Progenitor cell of endocrine pancreas (in vitro differentiated cells): ENCODE measurements around the gene ORM2. TPM values are rescaled to one million over a fixed set of nuclear protein-coding genes. Genes with fewer than 3 reads are reported as not detected.
A peak's percentile ranks its signal among the peaks of the same experiment; 100 is the strongest.
"Not testable (repeated sequence)": the region's sequence is repeated elsewhere in the genome, so short reads cannot be mapped to it uniquely, and the experiment has no call there.

Source experiments
- DNase-seq: peaks from one replicate; pipeline ENCODE4 v3.0.0; 2021; ENCODE audit warnings: low spot score; ENCODE audit not compliant: unreplicated experiment
- H3K27ac Mint-ChIP-seq: 2 replicates; pipeline ENCODE4 v1.8.0; 2021; ENCODE audit warnings: mild to moderate bottlenecking, moderate library complexity, mixed read lengths
- H3K27me3 Mint-ChIP-seq: 2 replicates; pipeline ENCODE4 v1.8.0; 2021; ENCODE audit warnings: mixed read lengths
- H3K36me3 Mint-ChIP-seq: 2 replicates; pipeline ENCODE4 v1.8.0; 2022; ENCODE audit warnings: mixed read lengths; ENCODE audit not compliant: insufficient read depth
- H3K4me1 Mint-ChIP-seq: 2 replicates; pipeline ENCODE4 v1.8.0; 2021; ENCODE audit warnings: low read depth, mixed read lengths
- H3K4me3 Mint-ChIP-seq: 2 replicates; pipeline ENCODE4 v1.8.0; 2021; ENCODE audit warnings: low read depth, mild to moderate bottlenecking, moderate library complexity, mixed read lengths
- H3K9me3 Mint-ChIP-seq: 2 replicates; pipeline ENCODE4 v1.8.0; 2021; ENCODE audit warnings: low read depth, mixed read lengths
- CTCF ChIP-seq: fragments of 200-600 bp; sonication (generic); IDR thresholded peaks from one replicate; pipeline ENCODE4 v1.5.0; 2021; ENCODE audit warnings: antibody characterized with exemption, mild to moderate bottlenecking; ENCODE audit not compliant: unreplicated experiment
- total RNA-seq: library from RNA; stranded (reverse); gene quantifications from 2 replicates; pipeline ENCODE4 v1.2.1, GENCODE V29; 2021

ORM2 gene
- total RNA-seq, 1 donor from 2014 or later = 5.4 TPM

- Mint-ChIP-seq H3K36me3 (peaks cover 9% of the 10 kb centered on the region), H3K4me1 (no peaks in the 10 kb centered on the region), H3K9me3 (no peaks in the 10 kb centered on the region), H3K4me3 (no peak overlapping the region), H3K27ac (no peak overlapping the region), H3K27me3 (peaks cover 5% of the 10 kb centered on the region)
- TF ChIP-seq CTCF = no peak
- DNase-seq = no peak
Observed at GRCh38 chr9:114315723-114316363, 13.8 kb upstream of the ORM2 start.

GRCh38 chr9:114316605-114317230 lies 13.0 kb upstream of the ORM2 start:
- DNase-seq = no peak
- Mint-ChIP-seq H3K27ac (no peak overlapping the region), H3K4me1 (no peaks in the 10 kb centered on the region), H3K4me3 (no peak overlapping the region), H3K27me3 (peaks cover 5% of the 10 kb centered on the region), H3K9me3 (no peaks in the 10 kb centered on the region), H3K36me3 (peaks cover 6% of the 10 kb centered on the region)
- TF ChIP-seq CTCF = no peak

- Mint-ChIP-seq H3K9me3 (no peaks in the 10 kb centered on the region), H3K27ac (peak overlapping the region; percentile 37), H3K36me3 (no peaks in the 10 kb centered on the region), H3K4me1 (no peaks in the 10 kb centered on the region), H3K4me3 (no peak overlapping the region), H3K27me3 (peaks cover 5% of the 10 kb centered on the region)
- DNase-seq = no peak
- TF ChIP-seq CTCF = no peak
Observed at GRCh38 chr9:114317665-114318357, 11.9 kb upstream of the ORM2 start.

- H3K36me3 Mint-ChIP-seq = no peaks in the 10 kb centered on the region
- no peak for TF ChIP-seq CTCF
- H3K27me3 Mint-ChIP-seq = peaks cover 5% of the 10 kb centered on the region
- DNase-seq = no peak
- H3K4me3 Mint-ChIP-seq = no peak overlapping the region
- H3K27ac Mint-ChIP-seq = no peak overlapping the region
- H3K4me1 Mint-ChIP-seq = no peaks in the 10 kb centered on the region
- H3K9me3 Mint-ChIP-seq = no peaks in the 10 kb centered on the region
Observed at GRCh38 chr9:114318416-114318815, 11.3 kb upstream of the ORM2 start.

- Mint-ChIP-seq H3K27ac (no peak overlapping the region), H3K27me3 (peaks cover 5% of the 10 kb centered on the region), H3K4me3 (no peak overlapping the region), H3K36me3 (no peaks in the 10 kb centered on the region), H3K4me1 (no peaks in the 10 kb centered on the region), H3K9me3 (no peaks in the 10 kb centered on the region)
- no peak for DNase-seq
- no peak for TF ChIP-seq CTCF
Observed at GRCh38 chr9:114319147-114319546, 10.5 kb upstream of the ORM2 start.

GRCh38 chr9:114320710-114321109 lies 9.0 kb upstream of the ORM2 start:
- not testable (repeated sequence) for H3K27ac Mint-ChIP-seq, H3K4me3 Mint-ChIP-seq, H3K4me1 Mint-ChIP-seq, H3K9me3 Mint-ChIP-seq, H3K36me3 Mint-ChIP-seq, DNase-seq, H3K27me3 Mint-ChIP-seq
